GM12872 (cell line): ENCODE measurements around the gene VPS50.

Experiments
- CTCF ChIP-seq: IDR thresholded peaks from 3 replicates; pipeline ENCODE4 v1.5.1; 2011; ENCODE audit warnings: low read depth, mild to moderate bottlenecking, low read length, moderate library complexity; ENCODE audit not compliant: insufficient read depth

Gene VPS50

GRCh38 chr7:93310346-93310745 is 78.2 kb downstream of the VPS50 start:
- no peak for TF ChIP-seq CTCF

- no peak for TF ChIP-seq CTCF
These were observed 82.3 kb downstream of the VPS50 start for GRCh38 chr7:93314449-93314848.

GRCh38 chr7:93315896-93316295 is 83.7 kb downstream of the VPS50 start:
- TF ChIP-seq CTCF = no peak

- TF ChIP-seq CTCF = no peak
These were observed 84.6 kb downstream of the VPS50 start for GRCh38 chr7:93316730-93317129.

- no peak for TF ChIP-seq CTCF
These were observed 88.7 kb downstream of the VPS50 start for GRCh38 chr7:93320887-93321286.

GRCh38 chr7:93327006-93327633 is 95.0 kb downstream of the VPS50 start:
- TF ChIP-seq CTCF = no peak

GRCh38 chr7:93331706-93332105 is 99.5 kb downstream of the VPS50 start:
- TF ChIP-seq CTCF = no peak
